Stimulated activated CD4-positive, alpha-beta T cell treated with anti-CD3 and anti-CD28 coated beads, Interleukin-15, amount 100 ng/mL, for 1 hour (primary cell): ENCODE measurements around the gene PGAM2.
A peak's percentile ranks its signal among the peaks of the same experiment; 100 is the strongest.
"Not testable (repeated sequence)": the region's sequence is repeated elsewhere in the genome, so short reads cannot be mapped to it uniquely, and the experiment has no call there.

ENCODE experiments used
- DNase-seq, 2 donors: peaks; one replicate each; pipeline ENCODE4 v3.0.0-alpha.2; 2020; ENCODE audit warnings: low read depth in 1 of 2, low spot score in 1 of 2

The PGAM2 gene

GRCh38 chr7:44033971-44034844, 31.2 kb downstream of the PGAM2 start:
- not testable (repeated sequence) for DNase-seq

- DNase-seq = not testable (repeated sequence)
Observed at GRCh38 chr7:44032031-44032430, 33.3 kb downstream of the PGAM2 start.

GRCh38 chr7:44031319-44031718, 34.0 kb downstream of the PGAM2 start:
- not testable (repeated sequence) for DNase-seq

GRCh38 chr7:44030029-44030428, 35.3 kb downstream of the PGAM2 start:
- DNase-seq = not testable (repeated sequence)

GRCh38 chr7:44029433-44029832, 35.9 kb downstream of the PGAM2 start:
- not testable (repeated sequence) for DNase-seq

GRCh38 chr7:44022796-44023467, 42.4 kb downstream of the PGAM2 start:
- DNase-seq = not testable (repeated sequence)

- not testable (repeated sequence) for DNase-seq
Observed at GRCh38 chr7:44022069-44022468, 43.3 kb downstream of the PGAM2 start.

GRCh38 chr7:44019825-44020224, 45.5 kb downstream of the PGAM2 start:
- not testable (repeated sequence) for DNase-seq

- DNase-seq = peak; percentile 98 to 99
Observed at GRCh38 chr7:44018857-44019807, 46.2 kb downstream of the PGAM2 start.

- DNase-seq = not testable (repeated sequence)
Observed at GRCh38 chr7:44015090-44015489, 50.3 kb downstream of the PGAM2 start.
